ENCODE measurements around the gene GZF1.

Gene GZF1

DNA sequence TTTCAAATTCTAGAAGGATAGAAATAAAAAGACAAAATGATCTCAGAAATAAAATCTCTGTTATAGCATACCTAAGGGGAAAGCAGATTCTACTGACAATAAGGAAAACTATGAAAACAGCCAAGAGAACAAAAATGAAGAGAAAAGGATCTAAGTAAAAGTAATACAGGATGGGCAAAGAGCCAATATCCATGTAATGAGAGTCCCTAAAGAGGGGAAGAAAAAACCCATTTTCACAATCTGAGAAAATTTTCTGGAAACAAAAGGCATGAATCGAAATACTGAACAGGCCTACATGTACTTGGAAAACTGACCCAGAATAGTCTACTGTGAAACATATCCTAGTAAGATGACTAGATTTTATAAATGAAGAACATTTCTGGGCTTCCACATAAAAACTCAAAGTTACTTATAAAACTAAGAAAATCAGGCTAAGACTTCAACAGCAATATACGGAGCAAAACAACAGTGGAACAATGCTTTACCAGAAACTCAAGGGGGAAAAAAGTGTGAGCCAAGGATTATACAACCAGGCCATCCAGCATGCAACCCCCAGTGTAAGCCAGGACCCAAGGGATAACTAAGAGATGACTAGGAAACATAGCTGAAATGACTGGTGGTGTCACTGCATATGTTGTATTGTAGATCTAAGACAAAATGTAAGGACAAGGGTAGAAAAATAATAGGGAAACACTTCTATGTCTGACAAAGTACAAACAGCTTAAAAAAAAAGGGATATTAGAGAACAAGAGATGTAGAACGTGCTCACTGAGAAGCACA, 49.1 kb downstream of the GZF1 start:
- FAIRE-seq, result no peak

DNA sequence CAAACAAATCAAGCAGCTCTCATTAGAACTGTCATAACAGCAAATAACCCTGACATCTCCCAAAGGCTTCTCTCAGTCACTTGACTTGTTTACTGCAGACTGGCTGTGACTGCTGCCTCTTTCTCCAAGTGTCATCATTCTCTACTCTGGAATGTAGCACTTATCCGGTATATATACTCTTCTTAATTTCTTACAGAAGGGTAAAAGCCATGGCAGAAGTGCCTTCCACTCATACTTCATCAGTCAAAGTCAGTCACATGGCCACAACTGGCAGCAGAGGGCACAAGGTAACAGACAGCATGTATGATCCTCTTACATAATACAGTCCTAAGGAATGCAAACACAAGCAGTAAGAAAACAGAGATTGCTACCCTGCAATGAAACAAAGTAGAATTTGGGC, 50.0 kb downstream of the GZF1 start:
- FAIRE-seq, result no peak

DNA sequence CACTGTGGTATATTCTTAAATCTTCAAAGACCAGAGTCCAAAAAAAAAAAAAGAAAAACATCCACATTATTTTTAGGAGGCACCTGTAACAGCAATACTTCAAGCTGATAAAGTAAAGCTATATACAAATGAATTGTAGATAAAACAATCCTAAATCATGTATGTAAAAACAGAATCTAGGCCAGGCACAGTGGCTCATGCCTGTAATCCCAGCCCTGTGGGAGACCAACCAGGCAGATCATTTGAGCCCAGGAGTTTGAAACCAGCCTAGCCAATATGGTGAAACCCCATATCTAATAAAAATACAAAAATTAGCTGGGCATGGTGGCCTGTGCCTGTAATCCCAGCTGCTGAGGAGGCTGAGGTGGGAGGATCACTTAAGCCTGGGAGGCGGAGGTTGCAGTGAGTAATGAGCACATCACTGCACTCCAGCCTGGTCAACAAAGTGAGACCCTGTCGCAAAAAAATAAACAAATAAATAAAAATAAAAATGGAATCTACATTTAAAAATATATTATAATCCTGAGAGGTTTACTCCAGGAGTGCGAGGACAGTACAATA, 52.0 kb downstream of the GZF1 start:
- no peak for FAIRE-seq

DNA sequence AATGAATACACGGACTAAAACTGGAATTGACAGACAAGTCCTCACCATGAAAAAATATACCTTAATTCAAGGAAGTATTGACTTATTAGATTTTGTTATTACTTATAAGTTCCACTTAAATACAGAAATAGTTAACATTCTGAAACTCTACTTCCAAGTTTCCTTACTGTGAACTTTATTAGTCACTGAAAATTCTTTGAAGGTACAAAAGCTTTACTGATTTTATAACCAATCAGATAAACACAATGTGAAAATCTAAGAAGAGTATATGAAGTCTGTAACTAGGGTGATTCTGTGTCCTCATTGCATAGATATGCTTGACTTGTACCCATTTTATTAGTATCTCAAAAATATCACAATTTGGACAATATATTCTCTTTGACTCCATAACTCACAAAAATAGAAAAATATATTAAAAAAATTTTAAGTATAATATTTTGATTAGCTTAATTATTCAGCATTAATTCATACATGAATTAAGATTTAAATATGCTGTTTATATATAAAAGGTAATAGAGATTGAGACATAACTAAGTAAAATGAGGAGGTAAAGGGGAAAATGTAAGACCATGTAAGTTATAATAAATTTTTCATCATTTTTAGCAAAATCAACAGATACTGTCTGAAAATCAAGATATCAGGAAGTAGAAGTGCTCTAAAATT, 52.7 kb downstream of the GZF1 start:
- peak; percentile 86 for FAIRE-seq

DNA sequence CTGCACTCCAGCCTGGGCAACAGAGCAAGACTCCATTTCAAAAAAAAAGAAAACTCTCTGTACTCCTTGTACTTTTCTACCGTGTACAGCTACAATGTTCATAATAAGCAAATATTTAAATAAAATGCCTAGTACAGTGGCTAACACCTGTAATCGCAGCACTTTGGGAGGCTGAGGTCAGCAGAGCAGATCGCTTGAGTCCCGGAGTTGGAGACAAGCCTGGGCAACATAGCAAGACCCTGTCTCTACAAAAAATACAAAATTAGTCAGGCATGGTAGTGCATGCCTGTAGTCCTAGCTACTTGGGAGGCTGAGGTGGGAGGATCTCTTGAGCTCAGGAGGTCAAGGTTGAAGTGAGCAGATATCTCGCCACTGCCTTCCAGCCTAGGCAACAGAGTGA, 53.6 kb downstream of the GZF1 start:
- no peak for FAIRE-seq

DNA sequence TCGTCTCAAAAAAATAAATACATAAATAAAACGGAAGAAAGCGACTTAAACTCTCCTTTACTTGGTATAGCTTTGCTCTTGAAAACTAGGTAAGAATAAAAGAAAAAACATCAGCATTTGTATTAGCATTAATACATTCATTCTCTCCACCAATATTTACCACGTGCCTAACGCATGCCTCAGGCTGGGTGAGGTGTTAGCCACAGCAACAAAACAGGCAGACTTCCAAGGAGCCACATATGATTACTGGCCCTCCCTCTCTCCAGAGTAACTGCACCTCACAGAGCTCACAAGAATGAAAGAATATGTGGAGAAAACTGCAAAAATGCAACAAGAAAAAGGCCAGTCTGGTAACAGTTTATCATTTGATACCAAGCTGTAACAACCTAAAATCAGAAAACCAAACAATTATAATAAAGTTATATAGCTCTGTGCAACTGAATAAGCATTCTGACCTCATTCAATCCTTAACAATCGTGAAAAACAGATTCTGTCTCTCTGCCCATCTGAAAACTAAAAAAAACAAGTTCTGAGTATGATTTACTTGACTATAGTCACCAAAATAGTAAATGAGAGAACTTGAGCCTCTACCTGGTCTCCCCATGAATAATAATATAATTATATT, 54.1 kb downstream of the GZF1 start:
- no peak for FAIRE-seq

DNA sequence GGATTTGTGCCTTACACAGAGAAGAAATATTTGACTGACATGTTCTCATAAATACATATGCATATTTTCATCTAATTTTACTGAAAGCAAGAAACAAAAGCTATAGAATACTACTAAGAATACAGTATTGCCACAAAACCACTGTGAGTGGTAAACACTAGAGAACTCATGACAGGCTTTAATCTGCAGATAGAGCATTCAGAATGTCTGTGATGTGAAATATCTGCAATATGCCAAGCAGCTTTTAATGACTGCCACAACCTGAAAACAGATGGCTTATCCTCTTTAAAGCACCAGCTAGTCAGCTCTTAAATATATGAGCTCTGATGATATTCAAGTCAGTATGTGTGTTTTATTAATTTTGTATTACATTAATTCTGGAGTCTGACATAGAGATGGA, 55.9 kb downstream of the GZF1 start:
- FAIRE-seq, result no peak

DNA sequence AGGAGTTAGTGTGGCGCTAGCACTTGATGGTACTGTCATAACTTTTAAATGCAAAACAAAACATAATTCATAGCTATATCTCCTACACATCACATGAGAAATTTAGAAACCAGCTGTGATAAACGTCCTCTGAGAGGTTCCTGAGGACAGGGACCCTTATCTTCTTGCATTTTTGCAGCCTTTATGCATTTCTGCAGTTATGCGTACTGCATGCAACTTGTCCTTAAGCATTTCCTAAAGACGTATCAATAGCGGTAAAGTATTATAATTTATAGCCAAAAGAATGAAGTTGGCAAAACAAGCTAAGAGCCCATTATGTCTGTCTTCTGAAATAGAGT, 57.6 kb downstream of the GZF1 start:
- FAIRE-seq, result no peak

DNA sequence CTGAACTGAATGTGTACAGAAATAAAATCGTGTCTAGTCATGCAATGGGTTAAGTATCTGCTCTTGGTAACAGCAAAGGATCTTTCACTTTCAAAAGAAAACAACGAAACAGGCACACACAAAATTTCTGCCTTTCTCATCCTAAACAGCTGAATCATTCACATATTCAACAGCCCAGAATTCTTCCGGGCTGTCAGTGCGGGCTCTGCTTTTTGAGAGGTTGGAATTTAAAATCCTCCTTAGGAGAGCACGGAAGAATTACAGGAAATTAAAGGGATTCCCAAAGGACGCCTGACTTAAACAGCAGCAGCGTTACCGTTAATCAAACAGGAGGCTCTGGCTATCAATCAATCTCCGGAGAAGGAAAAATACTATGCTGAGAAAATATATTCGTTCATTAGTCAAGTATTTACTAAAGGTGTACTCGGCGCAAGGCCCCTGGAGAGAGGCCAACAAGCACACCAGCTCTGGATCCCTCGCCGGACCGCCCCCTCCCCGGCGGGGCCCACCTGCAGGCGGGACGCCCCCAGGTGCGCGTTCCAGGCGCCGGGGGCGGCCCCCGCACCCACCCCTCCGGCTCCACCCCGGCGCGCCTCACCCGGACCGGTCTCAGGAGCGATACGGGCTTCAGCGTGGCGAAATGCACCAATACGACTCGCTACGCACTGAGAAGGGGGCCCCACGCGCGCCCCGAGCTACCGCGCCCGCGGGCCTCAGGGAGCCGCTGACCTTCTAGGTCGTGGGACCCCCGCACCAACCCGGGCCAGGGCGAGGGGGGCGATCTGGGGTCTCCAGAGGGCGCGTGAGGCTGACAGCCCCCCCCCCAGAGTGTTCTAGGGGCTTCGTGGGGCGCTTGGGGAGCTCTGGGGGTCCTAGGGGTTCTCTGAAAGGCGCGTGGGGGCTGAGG, 58.3 kb downstream of the GZF1 start:
- no peak for FAIRE-seq

DNA sequence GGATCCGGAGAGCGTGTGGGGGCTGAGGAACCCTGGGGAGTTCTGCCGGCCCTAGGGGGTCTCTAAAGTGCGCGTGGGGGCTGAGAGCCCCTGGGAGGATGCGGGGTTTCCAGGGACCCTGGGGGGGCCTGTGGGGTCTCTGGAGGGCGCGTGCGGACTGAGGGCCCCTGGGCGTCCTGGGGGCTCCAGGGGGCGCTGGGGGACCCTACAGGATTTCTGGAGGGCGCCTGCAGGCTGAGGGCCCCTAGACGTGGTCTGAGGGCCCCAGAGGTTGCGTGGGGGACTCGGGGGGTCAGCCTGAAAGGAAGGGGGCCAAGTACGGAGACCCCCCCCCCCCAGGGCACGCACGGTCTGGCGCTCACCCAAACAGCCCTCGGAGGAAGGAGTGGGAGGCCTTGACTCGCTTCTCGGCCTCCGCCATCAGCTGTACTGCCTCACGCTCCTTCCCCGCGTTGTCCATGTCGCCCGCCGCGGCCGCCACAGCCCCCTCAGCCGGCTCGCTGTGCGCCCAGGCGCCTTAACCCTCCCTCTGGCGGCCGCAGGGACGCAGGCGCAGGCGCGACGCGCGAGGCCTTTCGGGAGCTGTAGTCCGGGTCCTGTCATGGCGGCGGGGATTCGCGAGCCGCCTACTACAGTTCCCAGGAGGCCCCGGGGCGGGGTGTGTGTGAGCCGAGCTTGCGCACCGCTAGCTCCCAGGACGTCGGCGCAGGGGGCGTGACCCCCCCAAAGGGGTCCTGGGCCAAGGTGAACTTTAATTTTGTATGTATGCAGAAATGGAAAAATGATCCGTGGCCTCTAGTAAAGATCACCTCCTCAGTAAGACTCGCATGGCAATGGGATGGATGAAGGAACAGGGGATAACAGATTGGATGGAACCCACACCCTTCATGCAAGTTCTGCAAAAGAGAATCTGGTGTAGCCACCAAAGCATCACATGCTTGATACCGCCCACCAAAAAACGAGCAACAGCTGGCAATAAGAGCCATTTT, 59.3 kb downstream of the GZF1 start, which contains the start of gene NAPB:
NAPB (minus strand) TSS at position 546 of the 989 bp plus-strand sequence; CDS start at position 460, 86 bp downstream.
- FAIRE-seq, result no peak
